Mucosa of descending colon (tissue), 3 donors: ENCODE measurements around the gene KCNK16. TPM values are rescaled to one million over a fixed set of nuclear protein-coding genes. Genes with fewer than 3 reads are reported as not detected.
A peak's percentile ranks its signal among the peaks of the same experiment; 100 is the strongest.

Experiments used
- ATAC-seq: fragments of 200-7000 bp; cut with Tn5 transposase; one replicate; pipeline ENCODE4 v1.9.1; 2020; ENCODE audit warnings: mild to moderate bottlenecking, moderate library complexity
- DNase-seq, 3 donors: peaks; one replicate each; pipeline ENCODE4 v3.0.0-alpha.2; 2020
- H3K36me3 ChIP-seq: fragments of 200-600 bp; one replicate; pipeline ENCODE4 v1.8.0; 2021; ENCODE audit warnings: low read depth, mild to moderate bottlenecking
- H3K4me1 ChIP-seq: fragments of 200-600 bp; one replicate; pipeline ENCODE4 v1.8.0; 2021; ENCODE audit warnings: low read depth, mild to moderate bottlenecking
- H3K4me3 ChIP-seq: fragments of 200-600 bp; one replicate; pipeline ENCODE4 v1.8.0; 2021; ENCODE audit warnings: mild to moderate bottlenecking
- H3K9me3 ChIP-seq: fragments of 200-600 bp; one replicate; pipeline ENCODE4 v1.8.0; 2021; ENCODE audit warnings: mild to moderate bottlenecking
- CTCF ChIP-seq: fragments of 200-600 bp; IDR thresholded peaks from one replicate; pipeline ENCODE4 v1.8.0; 2022; ENCODE audit warnings: antibody characterized with exemption, mild to moderate bottlenecking
- intact Hi-C, 2 donors: fragments of 100-400 bp; cut with DNase I in 1 of 2; cut with micrococcal nuclease in 1 of 2; formaldehyde crosslinking; loops; one replicate each; pipeline versions ENCODE4 v1.11.0 to v1.11.1; 2022; cut with DNase I, micrococcal nuclease
- total RNA-seq, 3 donors: library from RNA; stranded (reverse); fragmentation: NEBNext Ultra II Directional in 2 of 3; extraction: Animal tissue kit (Norgen Biotek cat#: 25700) in 2 of 3; gene quantifications; one replicate each; pipeline versions ENCODE4 v1.2.1 to v1.2.4, GENCODE V29; 2021 to 2023
- donor health status: DM: no; HTN: no; CAD: no; lungs with moderate emphysema.
- donor health status: DM: no; HTN: no; CAD: no.
- donor health status: DM: no; HTN: yes; CAD: no.

The KCNK16 gene
- total RNA-seq, 3 donors from 2014 or later = not detected

GRCh38 chr6:39274471-39274870, 48.0 kb downstream of the KCNK16 start:
- TF ChIP-seq CTCF = no peak
- ATAC-seq (no peak), DNase-seq (no peak)
- Histone ChIP-seq H3K9me3 (no peaks in the 10 kb centered on the region), H3K36me3 (no peaks in the 10 kb centered on the region), H3K4me3 (no peak overlapping the region), H3K4me1 (peaks cover 11% of the 10 kb centered on the region)
- intact Hi-C loops = no loop called here

- Histone ChIP-seq H3K4me1 (peaks cover 5% of the 10 kb centered on the region), H3K36me3 (no peaks in the 10 kb centered on the region), H3K9me3 (no peaks in the 10 kb centered on the region), H3K4me3 (no peak overlapping the region)
- ATAC-seq (peak; percentile 54), DNase-seq (peak in 2 of 3 donors; percentile 46 to 67)
- TF ChIP-seq CTCF = no peak
- intact Hi-C loops = no loop called here
Observed at GRCh38 chr6:39273406-39273821, 49.1 kb downstream of the KCNK16 start.

- DNase-seq = no peak
- Histone ChIP-seq H3K4me1 (peaks cover 17% of the 10 kb centered on the region), H3K9me3 (no peaks in the 10 kb centered on the region), H3K36me3 (no peaks in the 10 kb centered on the region), H3K4me3 (no peak overlapping the region)
- no peak for ATAC-seq
- no peak for TF ChIP-seq CTCF
- intact Hi-C loops = no loop called here
Observed at GRCh38 chr6:39269961-39270360, 52.5 kb downstream of the KCNK16 start.

GRCh38 chr6:39268721-39269120, 53.8 kb downstream of the KCNK16 start:
- ATAC-seq = no peak
- Histone ChIP-seq H3K4me1 (peaks cover 18% of the 10 kb centered on the region), H3K36me3 (no peaks in the 10 kb centered on the region), H3K9me3 (no peaks in the 10 kb centered on the region), H3K4me3 (no peak overlapping the region)
- intact Hi-C loops = no loop called here
- no peak for DNase-seq
- TF ChIP-seq CTCF = no peak

DNA sequence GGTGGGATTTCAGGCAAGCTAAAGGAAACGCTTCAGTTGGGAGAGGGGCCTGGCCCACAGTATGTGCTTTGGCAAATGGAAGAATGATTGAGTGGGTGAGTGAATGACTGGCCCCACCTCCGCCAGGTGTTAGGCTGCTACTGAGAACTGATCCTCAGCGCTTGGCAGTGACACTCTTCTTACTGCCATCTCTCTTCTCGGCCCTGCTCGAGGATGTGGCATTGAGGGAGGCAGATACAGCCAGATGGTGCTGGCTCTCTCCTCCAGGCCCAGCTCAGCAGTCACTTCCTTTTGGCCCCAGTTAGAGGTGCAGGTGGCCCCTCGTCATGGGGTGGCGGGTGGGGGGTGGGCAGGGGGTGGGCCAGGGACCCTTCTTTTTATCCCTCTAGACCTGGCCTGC, 54.3 kb downstream of the KCNK16 start:
- no peak overlapping the region for H3K4me3 ChIP-seq
- no peak for TF ChIP-seq CTCF

GRCh38 chr6:39266782-39267355, 55.6 kb downstream of the KCNK16 start:
- no peaks in the 10 kb centered on the region for H3K36me3 ChIP-seq
- intact Hi-C loops = no loop called here
- peaks cover 24% of the 10 kb centered on the region for H3K4me1 ChIP-seq
- no peaks in the 10 kb centered on the region for H3K9me3 ChIP-seq
- H3K4me3 ChIP-seq = no peak overlapping the region
- TF ChIP-seq CTCF = no peak
- ATAC-seq = peak; percentile 10
- no peak for DNase-seq

More for the DNA sequence above, 54.3 kb downstream of the KCNK16 start:
- Histone ChIP-seq H3K4me1 (peaks cover 24% of the 10 kb centered on the region), H3K9me3 (no peaks in the 10 kb centered on the region), H3K36me3 (no peaks in the 10 kb centered on the region)
- DNase-seq (no peak), ATAC-seq (no peak)
- intact Hi-C loops = no loop called here
